ENCODE measurements around the gene ZBTB40. TPM values are rescaled to one million over a fixed set of nuclear protein-coding genes. Genes with fewer than 3 reads are reported as not detected.

ZBTB40 gene
- total and polyA plus RNA-seq, 2 of the 13 experiments (the other 11 are each of a cell fraction or from before 2014, with no cell fraction given) = 8.8 to 16.5 TPM

- no peak for TF ChIP-seq ZBTB14 (CRISPR knock-in tag; IDR thresholded peaks at IDR 0.05)
- TF ChIP-seq ONECUT2 (CRISPR knock-in tag; IDR thresholded peaks at IDR 0.05) = no peak
- TF ChIP-seq HHEX (CRISPR knock-in tag; IDR thresholded peaks at IDR 0.05) = no peak
- peak; percentile 58 for TF ChIP-seq GATAD1 (CRISPR knock-in tag; IDR thresholded peaks at IDR 0.05)
- TF ChIP-seq RAD21 (CRISPR knock-in tag; IDR thresholded peaks at IDR 0.05) = no peak
- TF ChIP-seq ZNF558 (CRISPR knock-in tag; IDR thresholded peaks at IDR 0.05; ENCODE audit: borderline replicate concordance) = no peak
- no peak for TF ChIP-seq ZNF263 (CRISPR knock-in tag; IDR thresholded peaks at IDR 0.05)
- no peak for TF ChIP-seq GTF3A (CRISPR knock-in tag; conservative IDR thresholded peaks at IDR 0.05)
- TF ChIP-seq ZNF781 (CRISPR knock-in tag; IDR thresholded peaks at IDR 0.05; ENCODE audit: borderline replicate concordance, not compliant biosample characterization) = no peak
- peak; percentile 82 for TF ChIP-seq TEAD3 (CRISPR knock-in tag; optimal IDR thresholded peaks at IDR 0.05; ENCODE audit: borderline replicate concordance)
- TF ChIP-seq, protein P1, sequence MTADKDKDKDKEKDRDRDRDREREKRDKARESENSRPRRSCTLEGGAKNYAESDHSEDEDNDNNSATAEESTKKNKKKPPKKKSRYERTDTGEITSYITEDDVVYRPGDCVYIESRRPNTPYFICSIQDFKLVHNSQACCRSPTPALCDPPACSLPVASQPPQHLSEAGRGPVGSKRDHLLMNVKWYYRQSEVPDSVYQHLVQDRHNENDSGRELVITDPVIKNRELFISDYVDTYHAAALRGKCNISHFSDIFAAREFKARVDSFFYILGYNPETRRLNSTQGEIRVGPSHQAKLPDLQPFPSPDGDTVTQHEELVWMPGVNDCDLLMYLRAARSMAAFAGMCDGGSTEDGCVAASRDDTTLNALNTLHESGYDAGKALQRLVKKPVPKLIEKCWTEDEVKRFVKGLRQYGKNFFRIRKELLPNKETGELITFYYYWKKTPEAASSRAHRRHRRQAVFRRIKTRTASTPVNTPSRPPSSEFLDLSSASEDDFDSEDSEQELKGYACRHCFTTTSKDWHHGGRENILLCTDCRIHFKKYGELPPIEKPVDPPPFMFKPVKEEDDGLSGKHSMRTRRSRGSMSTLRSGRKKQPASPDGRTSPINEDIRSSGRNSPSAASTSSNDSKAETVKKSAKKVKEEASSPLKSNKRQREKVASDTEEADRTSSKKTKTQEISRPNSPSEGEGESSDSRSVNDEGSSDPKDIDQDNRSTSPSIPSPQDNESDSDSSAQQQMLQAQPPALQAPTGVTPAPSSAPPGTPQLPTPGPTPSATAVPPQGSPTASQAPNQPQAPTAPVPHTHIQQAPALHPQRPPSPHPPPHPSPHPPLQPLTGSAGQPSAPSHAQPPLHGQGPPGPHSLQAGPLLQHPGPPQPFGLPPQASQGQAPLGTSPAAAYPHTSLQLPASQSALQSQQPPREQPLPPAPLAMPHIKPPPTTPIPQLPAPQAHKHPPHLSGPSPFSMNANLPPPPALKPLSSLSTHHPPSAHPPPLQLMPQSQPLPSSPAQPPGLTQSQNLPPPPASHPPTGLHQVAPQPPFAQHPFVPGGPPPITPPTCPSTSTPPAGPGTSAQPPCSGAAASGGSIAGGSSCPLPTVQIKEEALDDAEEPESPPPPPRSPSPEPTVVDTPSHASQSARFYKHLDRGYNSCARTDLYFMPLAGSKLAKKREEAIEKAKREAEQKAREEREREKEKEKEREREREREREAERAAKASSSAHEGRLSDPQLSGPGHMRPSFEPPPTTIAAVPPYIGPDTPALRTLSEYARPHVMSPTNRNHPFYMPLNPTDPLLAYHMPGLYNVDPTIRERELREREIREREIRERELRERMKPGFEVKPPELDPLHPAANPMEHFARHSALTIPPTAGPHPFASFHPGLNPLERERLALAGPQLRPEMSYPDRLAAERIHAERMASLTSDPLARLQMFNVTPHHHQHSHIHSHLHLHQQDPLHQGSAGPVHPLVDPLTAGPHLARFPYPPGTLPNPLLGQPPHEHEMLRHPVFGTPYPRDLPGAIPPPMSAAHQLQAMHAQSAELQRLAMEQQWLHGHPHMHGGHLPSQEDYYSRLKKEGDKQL (CRISPR knock-in tag; IDR thresholded peaks at IDR 0.05; ENCODE audit: low read depth) = no peak
- no peak for TF ChIP-seq CCDC6 (CRISPR knock-in tag; IDR thresholded peaks at IDR 0.05)
- TF ChIP-seq ZNF430 (CRISPR knock-in tag; IDR thresholded peaks at IDR 0.05) = no peak
- 0 out of 2 replicates have a peak, but pooled peaks have one; percentile 17 for TF ChIP-seq REPIN1 (CRISPR knock-in tag; IDR thresholded peaks at IDR 0.05; ENCODE audit: borderline replicate concordance, low read depth)
- no peak for TF ChIP-seq ZNF530 (CRISPR knock-in tag; IDR thresholded peaks at IDR 0.05; ENCODE audit: low read depth)
- peak; percentile 52 for TF ChIP-seq SKIL (CRISPR knock-in tag; IDR thresholded peaks at IDR 0.05; ENCODE audit: borderline replicate concordance)
- TF ChIP-seq, protein P2, sequence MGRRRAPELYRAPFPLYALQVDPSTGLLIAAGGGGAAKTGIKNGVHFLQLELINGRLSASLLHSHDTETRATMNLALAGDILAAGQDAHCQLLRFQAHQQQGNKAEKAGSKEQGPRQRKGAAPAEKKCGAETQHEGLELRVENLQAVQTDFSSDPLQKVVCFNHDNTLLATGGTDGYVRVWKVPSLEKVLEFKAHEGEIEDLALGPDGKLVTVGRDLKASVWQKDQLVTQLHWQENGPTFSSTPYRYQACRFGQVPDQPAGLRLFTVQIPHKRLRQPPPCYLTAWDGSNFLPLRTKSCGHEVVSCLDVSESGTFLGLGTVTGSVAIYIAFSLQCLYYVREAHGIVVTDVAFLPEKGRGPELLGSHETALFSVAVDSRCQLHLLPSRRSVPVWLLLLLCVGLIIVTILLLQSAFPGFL (CRISPR knock-in tag; IDR thresholded peaks at IDR 0.05) = no peak
- TF ChIP-seq, protein P3, sequence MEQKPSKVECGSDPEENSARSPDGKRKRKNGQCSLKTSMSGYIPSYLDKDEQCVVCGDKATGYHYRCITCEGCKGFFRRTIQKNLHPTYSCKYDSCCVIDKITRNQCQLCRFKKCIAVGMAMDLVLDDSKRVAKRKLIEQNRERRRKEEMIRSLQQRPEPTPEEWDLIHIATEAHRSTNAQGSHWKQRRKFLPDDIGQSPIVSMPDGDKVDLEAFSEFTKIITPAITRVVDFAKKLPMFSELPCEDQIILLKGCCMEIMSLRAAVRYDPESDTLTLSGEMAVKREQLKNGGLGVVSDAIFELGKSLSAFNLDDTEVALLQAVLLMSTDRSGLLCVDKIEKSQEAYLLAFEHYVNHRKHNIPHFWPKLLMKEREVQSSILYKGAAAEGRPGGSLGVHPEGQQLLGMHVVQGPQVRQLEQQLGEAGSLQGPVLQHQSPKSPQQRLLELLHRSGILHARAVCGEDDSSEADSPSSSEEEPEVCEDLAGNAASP (CRISPR knock-in tag; IDR thresholded peaks at IDR 0.05; ENCODE audit: borderline replicate concordance) = 0 out of 2 replicates have a peak, but pooled peaks have one; percentile 8
Observed at GRCh38 chr1:22450351-22451021, 1.2 kb upstream of the ZBTB40 start (continued).

All from HepG2 (cell line).